ENCODE data around the gene GPR137C.

- TF ChIP-seq POLR2A (IDR thresholded peaks at IDR 0.05): no peak
- no peak for TF ChIP-seq CTCF (IDR thresholded peaks at IDR 0.05)
These were observed 56.9 kb downstream of the GPR137C start for GRCh38 chr14:52609445-52610044.

Measured in right lobe of liver (tissue), 4 donors.